ENCODE measurements around the gene NDUFS1. TPM values are rescaled to one million over a fixed set of nuclear protein-coding genes. Genes with fewer than 3 reads are reported as not detected.

Gene NDUFS1
- total and polyA plus RNA-seq, 2 experiments from 2014 or later = 86.8 to 145 TPM

DNA sequence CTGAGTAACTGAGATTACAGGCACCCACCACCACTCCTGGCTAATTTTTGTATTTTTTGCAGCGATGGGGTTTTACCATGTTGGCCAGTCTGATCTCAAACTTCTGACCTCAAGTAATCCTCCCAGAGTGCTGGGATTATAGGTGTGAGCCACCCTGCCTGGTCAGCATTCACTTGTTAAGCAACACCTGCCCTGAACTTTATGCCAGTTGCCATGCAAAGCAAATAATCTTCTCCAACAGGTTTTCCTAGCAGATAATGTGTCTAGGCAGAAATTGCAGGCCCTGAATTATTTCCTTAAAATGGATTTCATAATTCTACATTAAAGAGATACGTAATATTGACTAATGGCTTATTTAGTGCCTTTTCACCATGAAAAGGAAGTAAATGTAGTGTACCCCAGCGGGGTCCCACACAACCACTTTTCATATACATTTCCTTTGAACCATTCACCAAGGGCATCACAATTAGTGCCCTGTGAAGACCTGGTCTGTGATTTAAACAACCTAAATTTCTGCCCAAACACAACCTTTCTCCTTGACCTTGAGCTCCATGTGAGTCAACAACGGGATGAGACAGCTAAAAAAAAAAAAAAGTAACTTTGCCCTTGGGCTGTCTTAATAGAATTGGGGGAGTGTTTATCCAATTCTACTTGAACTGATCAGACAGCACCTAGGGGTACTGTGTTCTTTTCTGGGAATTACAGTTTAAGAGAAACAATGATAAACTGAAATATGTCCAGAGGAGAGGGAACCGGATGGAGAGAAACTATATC, 42.0 kb upstream of the NDUFS1 start:
- Histone ChIP-seq H3K27ac (no peak overlapping the region), H3K9me3 (ENCODE audit: low read depth) (no peaks in the 10 kb centered on the region), H3K4me1 (ENCODE audit: low read depth) (no peaks in the 10 kb centered on the region), H3K36me3 (no peaks in the 10 kb centered on the region), H3K4me3 (no peak overlapping the region), H3K27me3 (peaks cover 4% of the 10 kb centered on the region)
- TF ChIP-seq, protein P1, sequence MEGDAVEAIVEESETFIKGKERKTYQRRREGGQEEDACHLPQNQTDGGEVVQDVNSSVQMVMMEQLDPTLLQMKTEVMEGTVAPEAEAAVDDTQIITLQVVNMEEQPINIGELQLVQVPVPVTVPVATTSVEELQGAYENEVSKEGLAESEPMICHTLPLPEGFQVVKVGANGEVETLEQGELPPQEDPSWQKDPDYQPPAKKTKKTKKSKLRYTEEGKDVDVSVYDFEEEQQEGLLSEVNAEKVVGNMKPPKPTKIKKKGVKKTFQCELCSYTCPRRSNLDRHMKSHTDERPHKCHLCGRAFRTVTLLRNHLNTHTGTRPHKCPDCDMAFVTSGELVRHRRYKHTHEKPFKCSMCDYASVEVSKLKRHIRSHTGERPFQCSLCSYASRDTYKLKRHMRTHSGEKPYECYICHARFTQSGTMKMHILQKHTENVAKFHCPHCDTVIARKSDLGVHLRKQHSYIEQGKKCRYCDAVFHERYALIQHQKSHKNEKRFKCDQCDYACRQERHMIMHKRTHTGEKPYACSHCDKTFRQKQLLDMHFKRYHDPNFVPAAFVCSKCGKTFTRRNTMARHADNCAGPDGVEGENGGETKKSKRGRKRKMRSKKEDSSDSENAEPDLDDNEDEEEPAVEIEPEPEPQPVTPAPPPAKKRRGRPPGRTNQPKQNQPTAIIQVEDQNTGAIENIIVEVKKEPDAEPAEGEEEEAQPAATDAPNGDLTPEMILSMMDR (IDR thresholded peaks at IDR 0.05; ENCODE audit: low read depth, low read length) = no peak
- DNase-seq (ENCODE audit: low read depth in 1 of 2, low spot score in 1 of 2) = no peak

DNA sequence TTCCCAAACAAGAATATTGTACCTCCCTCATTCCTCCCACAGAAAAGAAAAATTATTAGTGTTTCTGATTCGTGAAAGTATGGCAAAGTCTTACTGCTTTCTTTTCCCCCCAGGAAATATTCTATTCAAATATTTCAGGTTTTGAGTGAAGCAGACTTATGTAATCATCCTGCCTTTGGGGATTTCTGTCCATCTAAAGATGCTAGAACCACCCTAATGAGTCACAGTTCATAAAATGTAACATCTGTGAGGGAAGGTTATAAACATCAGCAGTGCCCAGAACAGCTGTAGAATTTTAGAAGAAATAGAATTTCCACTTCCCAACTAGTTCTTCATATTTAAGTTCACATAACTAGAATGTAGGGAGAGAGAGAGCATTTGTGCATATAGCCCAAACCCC, 39.4 kb upstream of the NDUFS1 start:
- peak in 1 of 2 donors; percentile 30 for DNase-seq (ENCODE audit: low read depth in 1 of 2, low spot score in 1 of 2)
- H3K4me3 ChIP-seq = no peak overlapping the region
- peaks cover 4% of the 10 kb centered on the region for H3K27me3 ChIP-seq
- no peaks in the 10 kb centered on the region for H3K4me1 ChIP-seq (ENCODE audit: low read depth)
- no peak overlapping the region for H3K27ac ChIP-seq
- TF ChIP-seq, protein P1 (IDR thresholded peaks at IDR 0.05; ENCODE audit: low read depth, low read length) = no peak
- no peaks in the 10 kb centered on the region for H3K36me3 ChIP-seq
- no peaks in the 10 kb centered on the region for H3K9me3 ChIP-seq (ENCODE audit: low read depth)

DNA sequence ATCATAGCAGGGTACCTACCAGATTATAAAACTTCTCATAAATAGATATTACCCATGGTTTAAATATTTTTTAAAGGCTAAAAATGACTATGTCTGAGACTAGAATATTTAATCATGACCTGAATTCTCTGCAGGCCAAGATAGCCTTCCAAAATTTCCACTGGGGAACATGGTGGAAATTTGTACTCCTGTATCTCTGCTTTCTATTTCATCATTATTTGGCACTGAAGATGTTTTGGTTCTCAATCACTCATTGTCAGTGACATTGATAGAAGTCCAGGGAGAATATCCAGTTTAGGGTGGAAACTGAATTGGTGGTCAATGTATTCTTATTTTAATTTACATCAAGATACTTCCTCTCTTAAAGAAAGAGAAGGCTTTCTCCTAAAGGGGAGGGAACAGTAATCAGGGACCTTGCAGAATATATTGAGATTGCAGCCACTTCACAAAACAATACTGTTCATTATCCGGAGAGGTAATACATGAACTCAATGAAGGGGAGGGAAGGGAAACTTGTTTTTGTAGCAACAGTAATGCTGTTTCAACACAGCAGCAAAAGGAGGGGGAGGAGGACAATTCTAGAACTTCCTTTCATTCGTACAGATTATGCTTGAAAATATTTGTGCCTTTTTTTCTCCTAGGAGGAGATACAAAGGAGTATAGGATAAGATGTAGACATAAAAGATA, 34.6 kb upstream of the NDUFS1 start:
- peak in 1 of 2 donors; percentile 25 for DNase-seq (ENCODE audit: low read depth in 1 of 2, low spot score in 1 of 2)
- Histone ChIP-seq H3K27ac (no peak overlapping the region), H3K4me1 (ENCODE audit: low read depth) (no peaks in the 10 kb centered on the region), H3K9me3 (ENCODE audit: low read depth) (no peaks in the 10 kb centered on the region), H3K36me3 (no peaks in the 10 kb centered on the region), H3K27me3 (peaks cover 4% of the 10 kb centered on the region), H3K4me3 (no peak overlapping the region)
- TF ChIP-seq, protein P1 (IDR thresholded peaks at IDR 0.05; ENCODE audit: low read depth, low read length) = no peak

DNA sequence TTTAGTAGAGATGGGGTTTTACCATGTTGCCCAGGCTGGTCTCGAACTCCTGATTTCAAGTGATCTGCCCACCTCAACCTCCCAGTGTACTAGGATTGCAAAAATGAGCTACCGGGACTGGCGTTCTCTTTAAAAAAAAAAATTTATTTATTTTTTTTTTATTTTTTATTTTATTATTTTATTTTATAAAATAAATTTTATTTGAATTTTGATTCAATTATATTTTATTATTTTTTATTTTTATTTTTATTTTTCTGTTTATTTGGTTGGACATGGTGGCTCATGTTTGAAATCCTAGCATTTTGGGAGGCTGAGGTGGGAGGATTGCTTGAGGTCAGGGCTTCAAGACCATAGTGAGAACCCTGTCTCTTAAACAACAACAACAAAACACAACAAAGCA, 32.9 kb upstream of the NDUFS1 start:
- TF ChIP-seq, protein P1 (IDR thresholded peaks at IDR 0.05; ENCODE audit: low read depth, low read length) = no peak
- H3K4me1 ChIP-seq (ENCODE audit: low read depth) = no peaks in the 10 kb centered on the region
- H3K27ac ChIP-seq = no peak overlapping the region
- DNase-seq (ENCODE audit: low read depth in 1 of 2, low spot score in 1 of 2) = no peak
- H3K9me3 ChIP-seq (ENCODE audit: low read depth) = no peaks in the 10 kb centered on the region
- no peaks in the 10 kb centered on the region for H3K36me3 ChIP-seq
- no peak overlapping the region for H3K4me3 ChIP-seq
- no peaks in the 10 kb centered on the region for H3K27me3 ChIP-seq

DNA sequence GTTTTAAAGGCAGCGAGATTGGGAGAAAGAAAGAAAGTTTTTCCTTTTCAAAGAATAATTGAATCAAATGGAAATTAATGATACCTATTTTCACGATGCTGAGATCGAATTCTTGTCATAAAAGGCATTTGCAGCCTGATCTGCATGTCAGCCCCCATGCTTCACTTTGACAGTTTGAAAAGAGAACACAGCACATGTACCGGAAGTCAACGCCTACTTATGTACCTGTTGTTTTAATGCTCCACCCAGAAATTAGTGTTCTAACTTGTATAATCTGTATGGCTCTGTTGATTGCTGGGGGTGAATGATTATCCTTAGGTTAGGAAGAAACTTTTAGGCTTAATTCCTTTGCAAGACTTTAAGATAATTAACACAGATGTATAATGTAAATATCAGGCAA, 31.4 kb upstream of the NDUFS1 start:
- TF ChIP-seq, protein P1 (IDR thresholded peaks at IDR 0.05; ENCODE audit: low read depth, low read length) = no peak
- no peaks in the 10 kb centered on the region for H3K27me3 ChIP-seq
- H3K9me3 ChIP-seq (ENCODE audit: low read depth) = no peaks in the 10 kb centered on the region
- no peak overlapping the region for H3K4me3 ChIP-seq
- no peaks in the 10 kb centered on the region for H3K36me3 ChIP-seq
- no peak overlapping the region for H3K27ac ChIP-seq
- no peak for DNase-seq (ENCODE audit: low read depth in 1 of 2, low spot score in 1 of 2)
- H3K4me1 ChIP-seq (ENCODE audit: low read depth) = no peaks in the 10 kb centered on the region

Measured in cardiac muscle cell (in vitro differentiated cells and primary cell).